Suprapubic skin (tissue), 4 donors: Measurements from ENCODE around the gene SMARCA2. TPM values are rescaled to one million over a fixed set of nuclear protein-coding genes. Genes with fewer than 3 reads are reported as not detected.

Experiments used
- DNase-seq, 2 donors: peaks; one replicate each; pipeline ENCODE4 v3.0.0-alpha.2; 2019; ENCODE audit warnings: low spot score in 2 of 2
- H3K27ac ChIP-seq: fragments of 200-600 bp; sonication (generic); one replicate; pipeline ENCODE4 v1.5.1; 2019
- H3K27me3 ChIP-seq: fragments of 200-600 bp; sonication (generic); one replicate; pipeline ENCODE4 v1.5.1; 2019
- H3K36me3 ChIP-seq: fragments of 200-600 bp; sonication (generic); one replicate; pipeline ENCODE4 v1.5.1; 2019
- H3K4me1 ChIP-seq: fragments of 200-600 bp; sonication (generic); one replicate; pipeline ENCODE4 v1.5.1; 2019
- H3K4me3 ChIP-seq: fragments of 200-600 bp; sonication (generic); one replicate; pipeline ENCODE4 v1.5.1; 2019; ENCODE audit warnings: mild to moderate bottlenecking
- H3K9me3 ChIP-seq: fragments of 200-600 bp; sonication (generic); one replicate; pipeline ENCODE4 v1.5.1; 2019
- EP300 ChIP-seq: sonication (generic); formaldehyde crosslinking; IDR thresholded peaks from one replicate; pipeline ENCODE4 v1.6.1; 2017; ENCODE audit warnings: antibody characterized with exemption
- POLR2A ChIP-seq, 2 donors: fragments of 450-650 bp; IDR thresholded peaks; one replicate each; pipeline ENCODE4 v1.6.1; 2017; ENCODE audit warnings: antibody characterized with exemption in 2 of 2, mild to moderate bottlenecking in 2 of 2, moderate library complexity in 2 of 2
- POLR2AphosphoS5 ChIP-seq, 3 donors: sonication (generic); formaldehyde crosslinking; IDR thresholded peaks; one replicate each; pipeline ENCODE4 v1.6.1; 2017; ENCODE audit warnings: antibody characterized with exemption in 3 of 3
- WGBS: methylation state at CpG from one replicate; pipeline ENCODE4 v1.1.5; 2018; 5-methylcytosine and 5-hydroxymethylcytosine counted together
- total RNA-seq, 4 donors: library from RNA; depleted of rRNA; stranded (reverse); fragments of >200 nt; gene quantifications; one replicate each; pipeline ENCODE4 v1.1.0, GENCODE V29; 2016
- TF ChIP-seq, protein P1 (sequence below), 2 donors: fragments of 200-600 bp in 1 of 2; fragments of 450-650 bp in 1 of 2; sonication (generic) in 1 of 2; IDR thresholded peaks; one replicate each; pipeline ENCODE4 v1.5.1; 2016 to 2019; ENCODE audit warnings: antibody characterized with exemption in 2 of 2, mild to moderate bottlenecking in 1 of 2, moderate library complexity in 1 of 2

SMARCA2 gene
- total RNA-seq, 4 donors from 2014 or later = 88.9 to 236 (median 140) TPM

DNA sequence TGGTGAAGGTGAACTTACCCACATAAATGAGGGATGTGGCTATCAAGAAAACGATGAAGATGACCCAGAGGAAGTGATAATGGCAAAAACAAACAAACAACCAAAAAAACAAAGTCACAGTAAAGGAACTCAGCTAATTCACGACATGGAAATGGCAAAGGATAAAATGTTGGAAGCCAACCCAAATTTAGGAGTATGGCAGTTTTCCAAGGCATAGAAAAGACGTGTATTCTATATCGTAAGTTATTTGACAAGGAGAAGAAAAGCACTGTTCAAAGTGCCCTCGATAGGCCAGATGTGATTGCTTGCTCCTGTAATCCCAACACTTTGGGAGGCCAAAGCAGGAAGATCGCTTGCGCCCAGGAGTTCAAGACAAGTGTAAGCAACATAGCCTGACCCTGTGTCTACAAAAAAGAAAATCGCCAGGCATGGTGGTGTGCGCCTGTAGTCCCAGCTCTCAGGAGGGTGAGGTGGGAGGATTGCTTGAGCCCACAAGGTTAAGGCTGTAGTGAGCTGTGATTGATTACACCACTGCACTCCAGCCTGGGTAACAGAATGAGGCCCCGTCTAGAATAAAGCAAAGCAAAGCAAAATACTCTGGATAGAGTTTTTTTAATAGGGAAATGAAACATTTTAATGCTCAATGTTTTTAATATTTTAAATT is 138.0 kb downstream of the SMARCA2 start:
- Histone ChIP-seq H3K4me3 (no peak overlapping the region), H3K9me3 (no peaks in the 10 kb centered on the region), H3K4me1 (peaks cover 30% of the 10 kb centered on the region), H3K27me3 (no peaks in the 10 kb centered on the region), H3K27ac (no peak overlapping the region), H3K36me3 (peaks cover 10% of the 10 kb centered on the region)
- no peak for DNase-seq
- 76% methylated on average over 10 of the region's 10 CpGs for WGBS
- no peak for TF ChIP-seq POLR2AphosphoS5 (IDR thresholded peaks at IDR 0.05)
- TF ChIP-seq, protein P1, sequence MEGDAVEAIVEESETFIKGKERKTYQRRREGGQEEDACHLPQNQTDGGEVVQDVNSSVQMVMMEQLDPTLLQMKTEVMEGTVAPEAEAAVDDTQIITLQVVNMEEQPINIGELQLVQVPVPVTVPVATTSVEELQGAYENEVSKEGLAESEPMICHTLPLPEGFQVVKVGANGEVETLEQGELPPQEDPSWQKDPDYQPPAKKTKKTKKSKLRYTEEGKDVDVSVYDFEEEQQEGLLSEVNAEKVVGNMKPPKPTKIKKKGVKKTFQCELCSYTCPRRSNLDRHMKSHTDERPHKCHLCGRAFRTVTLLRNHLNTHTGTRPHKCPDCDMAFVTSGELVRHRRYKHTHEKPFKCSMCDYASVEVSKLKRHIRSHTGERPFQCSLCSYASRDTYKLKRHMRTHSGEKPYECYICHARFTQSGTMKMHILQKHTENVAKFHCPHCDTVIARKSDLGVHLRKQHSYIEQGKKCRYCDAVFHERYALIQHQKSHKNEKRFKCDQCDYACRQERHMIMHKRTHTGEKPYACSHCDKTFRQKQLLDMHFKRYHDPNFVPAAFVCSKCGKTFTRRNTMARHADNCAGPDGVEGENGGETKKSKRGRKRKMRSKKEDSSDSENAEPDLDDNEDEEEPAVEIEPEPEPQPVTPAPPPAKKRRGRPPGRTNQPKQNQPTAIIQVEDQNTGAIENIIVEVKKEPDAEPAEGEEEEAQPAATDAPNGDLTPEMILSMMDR (IDR thresholded peaks at IDR 0.05) = no peak
- TF ChIP-seq POLR2A (IDR thresholded peaks at IDR 0.05) = no peak

GRCh38 chr9:2153630-2154217 is 138.6 kb downstream of the SMARCA2 start:
- TF ChIP-seq, protein P1 (IDR thresholded peaks at IDR 0.05) = no peak
- TF ChIP-seq EP300 = no peak
- no peak for TF ChIP-seq POLR2A (IDR thresholded peaks at IDR 0.05)
- no peak for TF ChIP-seq POLR2AphosphoS5 (IDR thresholded peaks at IDR 0.05)
- WGBS = 20% methylated on average over 2 of the region's 2 CpGs
- no peak overlapping the region for H3K4me3 ChIP-seq
- H3K9me3 ChIP-seq = no peaks in the 10 kb centered on the region
- H3K36me3 ChIP-seq = peaks cover 8% of the 10 kb centered on the region
- no peak for DNase-seq
- H3K4me1 ChIP-seq = peaks cover 34% of the 10 kb centered on the region
- no peaks in the 10 kb centered on the region for H3K27me3 ChIP-seq
- no peak overlapping the region for H3K27ac ChIP-seq

- no peak for TF ChIP-seq POLR2A (IDR thresholded peaks at IDR 0.05)
- no peak for TF ChIP-seq EP300
- TF ChIP-seq, protein P1 (IDR thresholded peaks at IDR 0.05) = no peak
- TF ChIP-seq POLR2AphosphoS5 (IDR thresholded peaks at IDR 0.05) = no peak
- Histone ChIP-seq H3K4me1 (peaks cover 42% of the 10 kb centered on the region), H3K27me3 (no peaks in the 10 kb centered on the region), H3K9me3 (no peaks in the 10 kb centered on the region), H3K27ac (no peak overlapping the region), H3K4me3 (no peak overlapping the region), H3K36me3 (no peaks in the 10 kb centered on the region)
- WGBS = 95% methylated on average over 3 of the region's 3 CpGs
- no peak for DNase-seq
These were observed 139.6 kb downstream of the SMARCA2 start for GRCh38 chr9:2154731-2155130.

GRCh38 chr9:2155966-2156365 is 140.8 kb downstream of the SMARCA2 start:
- Histone ChIP-seq H3K27ac (no peak overlapping the region), H3K9me3 (no peaks in the 10 kb centered on the region), H3K27me3 (no peaks in the 10 kb centered on the region), H3K4me1 (peaks cover 54% of the 10 kb centered on the region), H3K36me3 (no peaks in the 10 kb centered on the region), H3K4me3 (no peak overlapping the region)
- TF ChIP-seq, protein P1 (IDR thresholded peaks at IDR 0.05) = no peak
- TF ChIP-seq POLR2AphosphoS5 (IDR thresholded peaks at IDR 0.05) = no peak
- TF ChIP-seq POLR2A (IDR thresholded peaks at IDR 0.05) = no peak
- TF ChIP-seq EP300 = no peak
- WGBS = 55% methylated on average over 5 of the region's 5 CpGs
- DNase-seq = no peak

DNA sequence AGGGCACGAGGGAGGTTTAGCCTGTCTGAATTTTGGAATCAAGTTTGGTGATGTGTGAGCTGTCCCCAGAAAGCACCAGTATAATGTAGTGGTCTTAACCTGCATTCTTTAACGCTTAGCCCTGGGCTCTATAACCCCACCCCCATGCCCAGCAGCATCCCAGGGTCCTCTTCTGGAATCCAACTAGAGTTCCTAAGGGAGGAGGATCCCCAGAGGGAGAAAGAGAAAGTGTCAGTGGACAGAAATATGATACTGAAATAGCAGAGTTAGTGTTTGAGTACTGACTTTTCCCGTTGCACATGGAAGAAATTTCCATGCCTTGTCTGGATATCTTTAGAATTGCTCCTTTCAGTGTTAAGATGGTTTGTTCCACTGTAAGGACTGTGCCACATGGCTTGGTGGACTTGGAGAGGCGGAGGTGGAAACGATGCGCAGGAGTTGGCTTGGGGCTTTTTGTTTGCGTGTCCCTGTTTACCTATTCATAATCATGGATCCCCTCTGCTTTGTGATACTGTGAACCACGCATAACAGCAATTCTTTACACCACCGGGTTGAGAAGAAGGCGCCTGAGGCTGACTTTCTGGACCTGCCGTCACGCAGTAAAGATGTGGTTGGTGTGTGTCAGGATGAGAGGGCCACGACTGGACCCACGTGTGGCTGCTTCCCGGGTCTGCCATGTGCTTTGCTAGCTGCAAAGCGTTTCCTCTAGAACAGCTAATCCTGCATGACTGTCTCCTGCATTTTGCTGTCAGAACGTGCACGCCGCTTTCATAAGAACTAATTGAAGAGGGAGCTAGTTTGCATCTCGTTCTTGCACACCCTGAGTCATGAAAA is 142.3 kb downstream of the SMARCA2 start:
- Histone ChIP-seq H3K9me3 (no peaks in the 10 kb centered on the region), H3K27ac (peak overlapping the region; percentile 87), H3K36me3 (no peaks in the 10 kb centered on the region), H3K27me3 (no peaks in the 10 kb centered on the region), H3K4me1 (peaks cover 57% of the 10 kb centered on the region), H3K4me3 (peak overlapping the region; percentile 46)
- 3% methylated on average over 20 of the region's 20 CpGs for WGBS
- TF ChIP-seq POLR2AphosphoS5 (IDR thresholded peaks at IDR 0.05) = no peak
- TF ChIP-seq, protein P1 (IDR thresholded peaks at IDR 0.05) = no peak
- TF ChIP-seq POLR2A (IDR thresholded peaks at IDR 0.05) = no peak
- TF ChIP-seq EP300 = no peak
- DNase-seq = no peak
